ENCODE measurements around the gene MED25. TPM values are rescaled to one million over a fixed set of nuclear protein-coding genes. Genes with fewer than 3 reads are reported as not detected.

The MED25 gene
- total and polyA plus RNA-seq, 9 of the 15 experiments (the other 6 are each of a cell fraction or from before 2014, with no cell fraction given) = 4.1 to 93.9 (median 19.3) TPM

GRCh38 chr19:49829721-49830120 is 11.6 kb downstream of the MED25 start:
- Histone ChIP-seq H3K9me3 (replicated peaks; ENCODE audit: control insufficient read depth, insufficient read depth, low read depth, low read length) (no peaks in the 10 kb centered on the region), H3K27ac (ENCODE audit: extremely low read depth, low read depth, low read length) (no peak overlapping the region), H3K9ac (ENCODE audit: insufficient read depth in 1 of 2, low read depth in 2 of 2, low read length in 2 of 2) (no peak overlapping the region), H3K9me1 (ENCODE audit: control insufficient read depth, insufficient read depth, low read length) (no peaks in the 10 kb centered on the region), H3K4me2 (ENCODE audit: insufficient read depth, low read length) (no peak overlapping the region), H3K79me2 (ENCODE audit: control insufficient read depth, insufficient read depth, low read length) (peaks cover 7% of the 10 kb centered on the region; the same call in 1 of the 3 replicates), H3K36me3 (ENCODE audit: control insufficient read depth, insufficient read depth, low read length) (peaks cover 79% of the 10 kb centered on the region; the same call in 2 of the 3 replicates), H3K4me1 (replicated peaks in 1 of 2; ENCODE audit: control insufficient read depth in 2 of 2, insufficient read depth in 2 of 2, low read length in 2 of 2) (peaks cover 0 to 16% of the 10 kb centered on the region in 2 experiments; a peak in 2 of 5 replicates), H4K20me1 (replicated peaks; ENCODE audit: control insufficient read depth, insufficient read depth, low read length) (no peaks in the 10 kb centered on the region), H3K4me3 (no peak overlapping the region), H3K27me3 (ENCODE audit: control insufficient read depth in 2 of 2, insufficient read depth in 2 of 2, low read length in 2 of 2) (no peaks in the 10 kb centered on the region), H2AFZ (ENCODE audit: low read depth, low read length) (no peak overlapping the region)
- 89% methylated on average over 16 of the region's 18 CpGs for WGBS (ENCODE audit: insufficient coverage, low coverage, missing lambda C conversion rate)
- ATAC-seq (no peak), FAIRE-seq (no peak), DNase-seq (ENCODE audit: extremely low read depth in 1 of 4, low spot score in 3 of 4) (no peak)
- in situ Hi-C loops (cut with MboI) (no loop called here), intact Hi-C loops (cut with micrococcal nuclease) (no loop called here)
- CTCF ChIA-PET (ENCODE audit: low intra/inter-chr PET ratio) = no interaction called here
- no TSS peak for BruUV-seq (replicated peaks)
- TF ChIP-seq CEBPZ (IDR thresholded peaks at IDR 0.05; ENCODE audit: borderline replicate concordance, low read depth, low read length) (no peak), POLR2B (IDR thresholded peaks at IDR 0.05; ENCODE audit: low read depth, partially characterized antibody) (no peak), ZC3H4 (CRISPR knock-in tag; IDR thresholded peaks at IDR 0.05; ENCODE audit: borderline replicate concordance) (no peak), ZFP30 (CRISPR knock-in tag; IDR thresholded peaks at IDR 0.05; ENCODE audit: borderline replicate concordance) (no peak), DIDO1 (tag; IDR thresholded peaks at IDR 0.05; ENCODE audit: low read depth) (no peak), TCF7 (IDR thresholded peaks at IDR 0.05; ENCODE audit: borderline replicate concordance) (no peak), CLOCK (CRISPR knock-in tag; IDR thresholded peaks at IDR 0.05; ENCODE audit: borderline replicate concordance) (no peak), LCOR (CRISPR knock-in tag; IDR thresholded peaks at IDR 0.05) (no peak), DPF2 (IDR thresholded peaks at IDR 0.05) (no peak), MAFG (tag; conservative IDR thresholded peaks at IDR 0.05) (no peak), RFX1 (IDR thresholded peaks at IDR 0.05) (no peak)
- POLR2A ChIA-PET = interaction anchor here (1.4 to 2.1 kb wide), 2 partner anchors 11 to 21 kb away, joined by 5 to 7 read pairs; partner anchors contain the start of gene PTOV1

Measured in K562 (cell line).